Retinal pigment epithelial cell (primary cell): ENCODE results near the gene ADGRB2.

Experiments used
- DNase-seq: peaks from one replicate; pipeline ENCODE4 v3.0.0-alpha.2; 2010; ENCODE audit warnings: low read depth
- H3K4me3 ChIP-seq: 2 replicates; pipeline ENCODE4 v1.5.1; 2011; ENCODE audit warnings: mild to moderate bottlenecking, low read length, control low read depth, moderate library complexity
- CTCF ChIP-seq: conservative IDR thresholded peaks from 2 replicates; pipeline ENCODE4 v1.5.1; 2011; ENCODE audit warnings: low read depth, low read length, control low read depth, inconsistent platforms

ADGRB2 gene

GRCh38 chr1:31757989-31758388, 6.2 kb downstream of the ADGRB2 start:
- no peak for TF ChIP-seq CTCF
- no peak overlapping the region for H3K4me3 ChIP-seq
- DNase-seq = no peak

GRCh38 chr1:31757204-31757679, 6.9 kb downstream of the ADGRB2 start:
- no peak overlapping the region for H3K4me3 ChIP-seq
- DNase-seq = no peak
- no peak for TF ChIP-seq CTCF

- H3K4me3 ChIP-seq = no peak overlapping the region
- no peak for DNase-seq
- TF ChIP-seq CTCF = no peak
Measured at GRCh38 chr1:31756578-31756977, 7.6 kb downstream of the ADGRB2 start.

- no peak overlapping the region for H3K4me3 ChIP-seq
- no peak for DNase-seq
- no peak for TF ChIP-seq CTCF
Measured at GRCh38 chr1:31755850-31756492, 8.2 kb downstream of the ADGRB2 start.

- TF ChIP-seq CTCF = no peak
- no peak for DNase-seq
- no peak overlapping the region for H3K4me3 ChIP-seq
Measured at GRCh38 chr1:31755197-31755611, 8.9 kb downstream of the ADGRB2 start.

GRCh38 chr1:31754397-31754796, 9.7 kb downstream of the ADGRB2 start:
- DNase-seq = no peak
- no peak for TF ChIP-seq CTCF
- no peak overlapping the region for H3K4me3 ChIP-seq

- DNase-seq = no peak
- no peak for TF ChIP-seq CTCF
- no peak overlapping the region for H3K4me3 ChIP-seq
Measured at GRCh38 chr1:31753707-31754349, 10.3 kb downstream of the ADGRB2 start.
